ENCODE data around the gene ARAP2. TPM values are rescaled to one million over a fixed set of nuclear protein-coding genes. Genes with fewer than 3 reads are reported as not detected.

The ARAP2 gene
- total RNA-seq, 1 experiment from 2014 or later, result 13.6 TPM

DNA sequence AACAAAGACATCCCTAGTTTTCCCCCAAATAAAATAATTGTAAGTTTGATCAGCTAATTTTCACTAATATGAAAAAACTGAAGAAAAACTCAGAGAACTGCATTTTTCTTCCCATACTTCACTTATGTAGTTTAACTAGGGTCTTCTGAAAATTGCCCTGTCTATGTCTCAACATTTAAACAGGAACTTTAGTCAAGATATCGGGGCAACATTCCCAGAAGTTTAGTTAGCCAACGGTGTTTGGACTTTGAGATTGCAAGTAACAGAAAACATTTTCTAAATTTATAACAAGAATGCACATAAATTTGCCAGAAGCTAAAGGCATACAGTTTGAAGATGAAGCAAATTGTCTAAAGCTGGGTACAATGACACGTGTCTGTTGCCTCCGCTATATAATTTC lies 201.1 kb downstream of the ARAP2 start:
- no peaks in the 10 kb centered on the region for H4K20me1 ChIP-seq (ENCODE audit: insufficient read depth)
- RAD21 ChIA-PET (ENCODE audit: low non-redundant PET in 1 of 2, low total read pairs in 2 of 2, uncharacterized antibody in 2 of 2, unreplicated experiment in 2 of 2), result no interaction called here
- no peaks in the 10 kb centered on the region for H3K9me2 ChIP-seq (ENCODE audit: insufficient read depth)
- no peak overlapping the region for H3K4me3 ChIP-seq (replicated peaks in 1 of 2; ENCODE audit: low read depth in 1 of 2, low read length in 2 of 2)
- no peak overlapping the region for H2AFZ ChIP-seq (ENCODE audit: low read depth, low read length, poor library complexity, severe bottlenecking)
- POLR2A ChIA-PET, result no interaction called here
- H3K79me2 ChIP-seq (ENCODE audit: insufficient read depth, low read length), result no peaks in the 10 kb centered on the region
- DNase-seq (ENCODE audit: low read depth, low spot score), result no peak
- ATAC-seq, result no peak
- intact Hi-C loops (cut with micrococcal nuclease), result no loop called here
- no peak for TF ChIP-seq EGR1 (IDR thresholded peaks at IDR 0.05; ENCODE audit: low read depth)
- TF ChIP-seq TCF7L2 (IDR thresholded peaks at IDR 0.05; ENCODE audit: borderline replicate concordance, extremely low read depth, insufficient read depth, insufficient read length), result no peak
- TF ChIP-seq EZH2phosphoT487 (IDR thresholded peaks at IDR 0.05; ENCODE audit: borderline replicate concordance), result no peak
- no peak for TF ChIP-seq CBX3 (IDR thresholded peaks at IDR 0.05; ENCODE audit: low read depth)
- no peak for TF ChIP-seq ZNF274 (IDR thresholded peaks at IDR 0.05; ENCODE audit: low read depth, low read length)
- no peak for TF ChIP-seq POLR2A (IDR thresholded peaks at IDR 0.05; ENCODE audit: borderline replicate concordance, extremely low read depth, insufficient read depth, insufficient read length)
- no peak for TF ChIP-seq ZFX (IDR thresholded peaks at IDR 0.05)
- no peak overlapping the region for H3K4me2 ChIP-seq (ENCODE audit: low read length)
- CTCF ChIA-PET, result no interaction called here
- H3K36me3 ChIP-seq (ENCODE audit: control insufficient read depth in 1 of 2, insufficient read depth in 2 of 2, low read length in 2 of 2), result no peaks in the 10 kb centered on the region
- no peaks in the 10 kb centered on the region for H3K27me3 ChIP-seq (ENCODE audit: insufficient read depth, low read length)
- H3K9ac ChIP-seq (ENCODE audit: low read length), result no peak overlapping the region
- BruUV-seq (replicated peaks), result no TSS peak
- H3K9me3 ChIP-seq (ENCODE audit: control insufficient read depth in 1 of 2, insufficient read depth in 1 of 2, low read depth in 1 of 2, low read length in 2 of 2), result no peaks in the 10 kb centered on the region
- H3K27ac ChIP-seq (ENCODE audit: low read depth, low read length), result no peak overlapping the region
- no peaks in the 10 kb centered on the region for H3K4me1 ChIP-seq (ENCODE audit: control insufficient read depth in 1 of 2, insufficient read depth in 2 of 2, low read length in 2 of 2)

DNA sequence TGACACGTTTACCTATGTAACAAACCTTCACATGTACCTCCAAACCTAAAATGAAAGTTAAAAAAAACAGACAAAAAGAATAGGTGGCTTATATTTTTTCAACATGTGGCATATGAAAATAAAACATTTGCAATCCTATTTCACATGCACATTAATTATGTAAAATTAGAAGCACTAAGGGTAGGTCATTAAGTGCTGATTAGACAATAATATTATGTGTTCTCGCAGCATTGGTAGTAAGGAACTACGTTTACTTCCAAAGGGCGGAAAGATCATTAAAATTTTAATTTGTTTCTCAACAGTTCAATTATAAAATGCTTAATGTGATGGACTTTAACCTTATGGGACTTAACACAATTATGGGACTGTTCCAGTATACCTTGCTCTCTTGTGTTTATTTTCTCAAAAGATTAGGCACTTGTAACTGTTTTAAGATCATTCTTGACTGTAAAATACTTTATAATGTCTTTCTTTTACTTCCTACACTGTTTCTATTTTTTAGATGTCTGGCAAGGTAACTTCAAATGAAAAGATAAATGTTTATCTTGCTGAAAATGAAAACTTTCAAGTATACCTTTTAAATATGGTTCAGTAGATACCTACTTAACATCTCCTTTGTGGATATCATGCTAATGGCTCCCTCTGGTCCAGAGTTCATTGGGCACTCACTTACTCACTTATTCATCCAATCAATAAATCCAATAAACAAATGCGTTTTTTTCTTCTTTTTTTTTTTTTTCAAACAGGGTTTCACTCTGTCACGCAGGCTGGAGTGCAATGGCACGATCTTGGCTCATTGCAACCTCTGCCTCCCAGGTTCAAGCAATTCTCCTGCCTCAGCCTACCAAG lies 202.0 kb downstream of the ARAP2 start:
- ATAC-seq, result no peak
- Histone ChIP-seq H3K27ac (ENCODE audit: low read depth, low read length) (no peak overlapping the region), H3K9me3 (ENCODE audit: control insufficient read depth in 1 of 2, insufficient read depth in 1 of 2, low read depth in 1 of 2, low read length in 2 of 2) (no peaks in the 10 kb centered on the region), H3K4me1 (ENCODE audit: control insufficient read depth in 1 of 2, insufficient read depth in 2 of 2, low read length in 2 of 2) (no peaks in the 10 kb centered on the region), H3K79me2 (ENCODE audit: insufficient read depth, low read length) (no peaks in the 10 kb centered on the region), H2AFZ (ENCODE audit: low read depth, low read length, poor library complexity, severe bottlenecking) (no peak overlapping the region), H3K9ac (ENCODE audit: low read length) (no peak overlapping the region), H3K4me2 (ENCODE audit: low read length) (no peak overlapping the region), H4K20me1 (ENCODE audit: insufficient read depth) (no peaks in the 10 kb centered on the region), H3K36me3 (ENCODE audit: control insufficient read depth in 1 of 2, insufficient read depth in 2 of 2, low read length in 2 of 2) (no peaks in the 10 kb centered on the region), H3K27me3 (ENCODE audit: insufficient read depth, low read length) (no peaks in the 10 kb centered on the region), H3K4me3 (replicated peaks in 1 of 2; ENCODE audit: low read depth in 1 of 2, low read length in 2 of 2) (no peak overlapping the region), H3K9me2 (ENCODE audit: insufficient read depth) (no peaks in the 10 kb centered on the region)
- TF ChIP-seq CBX3 (IDR thresholded peaks at IDR 0.05; ENCODE audit: low read depth) (no peak), YY1 (IDR thresholded peaks at IDR 0.05; ENCODE audit: extremely low read depth, insufficient replicate concordance, low read depth, low read length) (no peak)
- TF ChIP-seq, protein P1, sequence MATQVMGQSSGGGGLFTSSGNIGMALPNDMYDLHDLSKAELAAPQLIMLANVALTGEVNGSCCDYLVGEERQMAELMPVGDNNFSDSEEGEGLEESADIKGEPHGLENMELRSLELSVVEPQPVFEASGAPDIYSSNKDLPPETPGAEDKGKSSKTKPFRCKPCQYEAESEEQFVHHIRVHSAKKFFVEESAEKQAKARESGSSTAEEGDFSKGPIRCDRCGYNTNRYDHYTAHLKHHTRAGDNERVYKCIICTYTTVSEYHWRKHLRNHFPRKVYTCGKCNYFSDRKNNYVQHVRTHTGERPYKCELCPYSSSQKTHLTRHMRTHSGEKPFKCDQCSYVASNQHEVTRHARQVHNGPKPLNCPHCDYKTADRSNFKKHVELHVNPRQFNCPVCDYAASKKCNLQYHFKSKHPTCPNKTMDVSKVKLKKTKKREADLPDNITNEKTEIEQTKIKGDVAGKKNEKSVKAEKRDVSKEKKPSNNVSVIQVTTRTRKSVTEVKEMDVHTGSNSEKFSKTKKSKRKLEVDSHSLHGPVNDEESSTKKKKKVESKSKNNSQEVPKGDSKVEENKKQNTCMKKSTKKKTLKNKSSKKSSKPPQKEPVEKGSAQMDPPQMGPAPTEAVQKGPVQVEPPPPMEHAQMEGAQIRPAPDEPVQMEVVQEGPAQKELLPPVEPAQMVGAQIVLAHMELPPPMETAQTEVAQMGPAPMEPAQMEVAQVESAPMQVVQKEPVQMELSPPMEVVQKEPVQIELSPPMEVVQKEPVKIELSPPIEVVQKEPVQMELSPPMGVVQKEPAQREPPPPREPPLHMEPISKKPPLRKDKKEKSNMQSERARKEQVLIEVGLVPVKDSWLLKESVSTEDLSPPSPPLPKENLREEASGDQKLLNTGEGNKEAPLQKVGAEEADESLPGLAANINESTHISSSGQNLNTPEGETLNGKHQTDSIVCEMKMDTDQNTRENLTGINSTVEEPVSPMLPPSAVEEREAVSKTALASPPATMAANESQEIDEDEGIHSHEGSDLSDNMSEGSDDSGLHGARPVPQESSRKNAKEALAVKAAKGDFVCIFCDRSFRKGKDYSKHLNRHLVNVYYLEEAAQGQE (IDR thresholded peaks at IDR 0.05; ENCODE audit: low read depth), result no peak
- intact Hi-C loops (cut with micrococcal nuclease), result no loop called here
- no peak for DNase-seq (ENCODE audit: low read depth, low spot score)
- CTCF ChIA-PET, result no interaction called here
- RAD21 ChIA-PET (ENCODE audit: low non-redundant PET in 1 of 2, low total read pairs in 2 of 2, uncharacterized antibody in 2 of 2, unreplicated experiment in 2 of 2), result no interaction called here
- POLR2A ChIA-PET, result no interaction called here
- no TSS peak for BruUV-seq (replicated peaks)

Data from HCT116 (cell line).